Measurements from ENCODE around the gene LRRC49. TPM values are rescaled to one million over a fixed set of nuclear protein-coding genes. Genes with fewer than 3 reads are reported as not detected.

LRRC49 gene
- total and polyA plus RNA-seq, 2 experiments from 2014 or later = 8.5 to 14.6 TPM

- Mint-ChIP-seq H3K27me3 (ENCODE audit: insufficient read depth, low read depth, poor library complexity) (peaks cover 8% of the 10 kb centered on the region), H3K36me3 (ENCODE audit: low read depth) (no peaks in the 10 kb centered on the region; the same call in 2 of the 3 replicates), H3K9me3 (0 out of 3 replicates have a peak, but pooled peaks cover 3% of the 10 kb centered on the region), H3K4me1 (peaks cover 16% of the 10 kb centered on the region), H3K27ac (no peak overlapping the region), H3K4me3 (no peak overlapping the region)
- Histone ChIP-seq H3K9me2 (ENCODE audit: insufficient read depth) (no peaks in the 10 kb centered on the region), H3K4me1 (ENCODE audit: insufficient read depth) (peaks cover 8% of the 10 kb centered on the region), H3K27ac (ENCODE audit: low read depth) (no peak overlapping the region), H2AFZ (no peak overlapping the region), H3F3A (replicated peaks; ENCODE audit: low read depth) (0 out of 2 replicates have a peak, but pooled peaks cover 9% of the 10 kb centered on the region), H4K20me1 (replicated peaks; ENCODE audit: insufficient read depth) (no peaks in the 10 kb centered on the region; the same call in 1 of the 2 replicates), H3K27me3 (ENCODE audit: insufficient read depth) (peaks cover 10% of the 10 kb centered on the region), H3K36me3 (ENCODE audit: insufficient read depth) (no peaks in the 10 kb centered on the region), H3K4me3 (no peak overlapping the region), H3K4me2 (no peak overlapping the region), H3K79me2 (replicated peaks; ENCODE audit: insufficient read depth) (peaks cover 5% of the 10 kb centered on the region; the same call in 1 of the 2 replicates)
- DNase-seq (ENCODE audit: low spot score) = no peak
- no peak for ATAC-seq
- TF ChIP-seq POLR2AphosphoS5 (IDR thresholded peaks at IDR 0.05; ENCODE audit: low read depth) (no peak), EZH2phosphoT487 (IDR thresholded peaks at IDR 0.05; ENCODE audit: unreplicated experiment) (no peak), CREB1 (CRISPR knock-in tag; IDR thresholded peaks at IDR 0.05; ENCODE audit: low read depth) (no peak), EZH2 (IDR thresholded peaks at IDR 0.05; ENCODE audit: low read depth, unreplicated experiment) (no peak), CTCF (conservative IDR thresholded peaks at IDR 0.05; ENCODE audit: low read depth in 2 of 2) (no peak), STAT1 (IDR thresholded peaks at IDR 0.05; ENCODE audit: unreplicated experiment) (no peak), ZNF331 (CRISPR knock-in tag; IDR thresholded peaks at IDR 0.05; ENCODE audit: low read depth) (no peak), ZNF462 (CRISPR knock-in tag; IDR thresholded peaks at IDR 0.05) (no peak), ZNF114 (CRISPR knock-in tag; IDR thresholded peaks at IDR 0.05) (no peak), NANOG (IDR thresholded peaks at IDR 0.05; ENCODE audit: borderline replicate concordance) (no peak), JUNB (IDR thresholded peaks at IDR 0.05; ENCODE audit: unreplicated experiment) (no peak), REST (IDR thresholded peaks at IDR 0.05; ENCODE audit: unreplicated experiment) (no peak)
Measured at GRCh38 chr15:70856884-70857561, 35.6 kb upstream of the LRRC49 start.

Data from GM23338 (cell line).